ENCODE measurements around the gene SEL1L3. TPM values are rescaled to one million over a fixed set of nuclear protein-coding genes. Genes with fewer than 3 reads are reported as not detected.

SEL1L3 gene
- polyA plus RNA-seq, 1 experiment: 38.7 TPM

- CTCF ChIA-PET: interaction anchor here (1.0 to 9.9 kb wide), 2 partner anchors 329 to 352 kb away, joined by 3 to 302 read pairs; no protein-coding TSS in a partner anchor
- POLR2A ChIA-PET: interaction anchor here (0.8 kb wide), 1 partner anchor 19 kb away, joined by 6 read pairs; no protein-coding TSS in a partner anchor
Measured at GRCh38 chr4:25770847-25771246, 91.9 kb downstream of the SEL1L3 start.

GRCh38 chr4:25769251-25769650 is 93.5 kb downstream of the SEL1L3 start:
- H3K27ac ChIP-seq (ENCODE audit: low read depth, low read length): no peak overlapping the region
- H3K9me3 ChIP-seq (ENCODE audit: control insufficient read depth, insufficient read depth, low read length): no peaks in the 10 kb centered on the region
- H3K27me3 ChIP-seq (ENCODE audit: control insufficient read depth, insufficient read depth, low read length): no peaks in the 10 kb centered on the region
- H3K4me3 ChIP-seq (ENCODE audit: low read depth, low read length): no peak overlapping the region
- DNase-seq (ENCODE audit: low read depth, low spot score): peak; percentile 36
- CTCF ChIA-PET: interaction anchor here (0.7 to 9.9 kb wide), 15 partner anchors 9 to 617 kb away, joined by 3 to 302 read pairs (median 4); partner anchors contain the start of gene ZCCHC4
- POLR2A ChIA-PET: no interaction called here
- TF ChIP-seq CTCF (IDR thresholded peaks at IDR 0.05; ENCODE audit: low read depth, low read length): no peak

More at GRCh38 chr4:25770847-25771246, 91.9 kb downstream of the SEL1L3 start:
- no peaks in the 10 kb centered on the region for H3K9me3 ChIP-seq (ENCODE audit: control insufficient read depth, insufficient read depth, low read length)
- no peak for DNase-seq (ENCODE audit: low read depth, low spot score)
- H3K27me3 ChIP-seq (ENCODE audit: control insufficient read depth, insufficient read depth, low read length): no peaks in the 10 kb centered on the region
- H3K27ac ChIP-seq (ENCODE audit: low read depth, low read length): no peak overlapping the region
- no peak overlapping the region for H3K4me3 ChIP-seq (ENCODE audit: low read depth, low read length)
- no peak for TF ChIP-seq CTCF (IDR thresholded peaks at IDR 0.05; ENCODE audit: low read depth, low read length)

- Histone ChIP-seq H3K27ac (ENCODE audit: low read depth, low read length) (no peak overlapping the region), H3K27me3 (ENCODE audit: control insufficient read depth, insufficient read depth, low read length) (no peaks in the 10 kb centered on the region), H3K4me3 (ENCODE audit: low read depth, low read length) (no peak overlapping the region), H3K9me3 (ENCODE audit: control insufficient read depth, insufficient read depth, low read length) (no peaks in the 10 kb centered on the region)
- CTCF ChIA-PET: interaction anchor here (0.6 to 9.9 kb wide), 69 partner anchors 8 to 485 kb away, joined by 3 to 302 read pairs (median 4); partner anchors contain the start of genes SMIM20 and ZCCHC4
- peak; percentile 99 for TF ChIP-seq CTCF (IDR thresholded peaks at IDR 0.05; ENCODE audit: low read depth, low read length)
- peak; percentile 32 for DNase-seq (ENCODE audit: low read depth, low spot score)
- POLR2A ChIA-PET: no interaction called here
Measured at GRCh38 chr4:25767877-25768725, 94.7 kb downstream of the SEL1L3 start.

GRCh38 chr4:25760518-25761157 is 102.2 kb downstream of the SEL1L3 start:
- TF ChIP-seq CTCF (IDR thresholded peaks at IDR 0.05; ENCODE audit: low read depth, low read length): no peak
- Histone ChIP-seq H3K27me3 (ENCODE audit: control insufficient read depth, insufficient read depth, low read length) (no peaks in the 10 kb centered on the region), H3K4me3 (ENCODE audit: low read depth, low read length) (no peak overlapping the region), H3K9me3 (ENCODE audit: control insufficient read depth, insufficient read depth, low read length) (no peaks in the 10 kb centered on the region), H3K27ac (ENCODE audit: low read depth, low read length) (no peak overlapping the region)
- CTCF ChIA-PET: interaction anchor here (0.7 to 3.9 kb wide), 3 partner anchors 8 to 448 kb away, joined by 3 to 40 read pairs (median 3); partner anchors contain the start of gene ZCCHC4
- POLR2A ChIA-PET: no interaction called here
- DNase-seq (ENCODE audit: low read depth, low spot score): no peak

Measured in AG04450 (cell line).